Left renal cortex interstitium (tissue), 4 donors: ENCODE results near the gene POU3F2. TPM values are rescaled to one million over a fixed set of nuclear protein-coding genes. Genes with fewer than 3 reads are reported as not detected.
A peak's percentile ranks its signal among the peaks of the same experiment; 100 is the strongest.

ENCODE experiments used
- DNase-seq, 4 donors: peaks; one replicate each; pipeline ENCODE4 v3.0.0-alpha.2; 2013; ENCODE audit warnings: low read depth in 4 of 4, low spot score in 2 of 4, missing footprints in 1 of 4
- polyA plus RNA-seq, 4 donors: library from polyadenylated mRNA; unstranded; fragments of 120-200 nt; gene quantifications; one replicate each; pipeline ENCODE4 v1.2.1, GENCODE V29; 2013; ENCODE audit not compliant: insufficient read length in 4 of 4

The POU3F2 gene
- polyA plus RNA-seq, 4 donors: 0.06 to 0.27 (median 0.12) TPM

DNA sequence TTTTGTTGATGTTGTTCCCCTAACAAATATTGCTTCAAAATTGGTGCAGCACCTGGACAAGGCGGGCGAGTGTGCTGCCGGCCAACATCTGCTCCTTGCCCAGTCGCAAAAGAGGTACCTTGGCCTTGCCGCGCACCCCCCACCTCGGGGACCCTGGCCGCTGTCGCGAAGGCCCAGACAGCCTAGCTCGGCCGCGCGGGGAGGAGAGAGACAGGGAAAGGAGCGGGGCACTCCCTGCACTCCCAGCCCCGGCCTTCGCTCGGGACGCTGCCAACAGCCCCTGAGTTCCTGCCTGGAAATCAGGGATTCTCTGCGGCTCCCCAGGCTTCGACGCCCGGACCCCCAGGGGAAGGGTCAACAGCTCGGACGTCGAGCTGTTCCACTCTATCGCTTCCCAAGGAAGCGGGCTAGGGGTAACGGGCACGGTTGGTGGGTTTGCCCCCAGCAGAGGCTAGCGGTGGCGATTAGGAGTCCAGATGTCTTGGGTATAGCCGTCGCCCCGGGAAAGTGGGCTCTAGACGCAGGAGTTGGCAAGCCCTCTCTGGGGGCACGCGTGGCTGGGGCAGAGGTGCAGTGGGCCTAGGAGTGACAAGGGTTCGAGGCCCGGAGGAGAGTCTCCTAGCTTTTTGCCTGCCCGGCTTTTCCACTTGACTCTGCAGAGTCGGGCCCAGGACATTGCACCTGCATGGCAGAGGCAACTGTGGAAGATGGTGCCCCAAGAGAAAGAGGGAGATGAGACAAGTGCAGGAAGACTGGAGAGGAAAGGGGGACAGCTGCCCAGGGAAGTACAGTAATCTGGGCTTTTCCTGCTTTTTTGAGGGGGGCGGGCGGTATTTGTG, 8.2 kb downstream of the POU3F2 start:
- DNase-seq: no peak

DNA sequence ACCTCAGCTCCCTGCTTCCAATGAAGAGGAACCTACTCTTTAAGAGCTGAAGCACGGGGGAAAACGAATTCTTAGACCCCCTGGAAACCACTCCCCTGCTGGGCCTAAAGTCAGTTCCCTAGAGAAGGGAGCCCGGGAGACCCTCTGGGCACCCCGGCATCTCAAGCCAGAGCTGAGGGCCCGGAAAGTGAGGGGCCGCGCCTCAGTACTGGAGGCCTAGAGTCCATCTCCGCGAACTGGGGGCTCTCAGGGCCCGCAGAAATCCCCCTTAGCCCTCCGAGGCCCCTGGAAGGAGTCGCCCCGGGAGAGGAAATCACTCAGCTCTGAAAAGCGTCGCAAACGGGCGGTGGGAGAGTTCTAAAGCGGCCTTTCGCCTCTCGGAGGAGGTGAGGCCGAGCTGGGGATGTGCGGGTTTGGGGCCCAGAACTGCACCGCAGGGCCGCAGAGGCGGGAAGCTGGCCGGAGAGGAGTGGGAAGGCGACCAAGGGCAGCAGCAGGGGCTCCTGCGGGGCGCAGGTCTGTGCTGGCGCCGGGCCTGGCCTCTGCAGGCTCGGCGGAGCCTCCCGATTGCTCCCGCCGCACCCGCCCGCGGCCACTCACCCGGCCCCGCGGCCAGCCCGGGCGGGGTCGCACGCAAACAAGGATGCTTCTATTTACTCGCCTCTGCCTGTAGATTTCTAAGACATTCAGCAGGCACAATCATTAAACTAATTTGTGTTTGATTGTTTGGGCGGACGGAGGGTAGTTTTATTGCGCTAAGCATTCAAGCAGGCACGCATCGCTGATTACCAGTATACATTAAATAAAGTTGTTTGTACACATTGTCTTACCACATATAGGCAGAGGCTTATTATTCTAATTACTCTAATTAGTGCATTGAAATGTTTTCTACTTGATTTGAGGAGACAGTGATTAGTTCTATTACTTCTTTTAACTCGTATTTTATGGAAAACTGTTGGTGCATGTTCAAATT, 9.2 kb downstream of the POU3F2 start:
- no peak for DNase-seq

DNA sequence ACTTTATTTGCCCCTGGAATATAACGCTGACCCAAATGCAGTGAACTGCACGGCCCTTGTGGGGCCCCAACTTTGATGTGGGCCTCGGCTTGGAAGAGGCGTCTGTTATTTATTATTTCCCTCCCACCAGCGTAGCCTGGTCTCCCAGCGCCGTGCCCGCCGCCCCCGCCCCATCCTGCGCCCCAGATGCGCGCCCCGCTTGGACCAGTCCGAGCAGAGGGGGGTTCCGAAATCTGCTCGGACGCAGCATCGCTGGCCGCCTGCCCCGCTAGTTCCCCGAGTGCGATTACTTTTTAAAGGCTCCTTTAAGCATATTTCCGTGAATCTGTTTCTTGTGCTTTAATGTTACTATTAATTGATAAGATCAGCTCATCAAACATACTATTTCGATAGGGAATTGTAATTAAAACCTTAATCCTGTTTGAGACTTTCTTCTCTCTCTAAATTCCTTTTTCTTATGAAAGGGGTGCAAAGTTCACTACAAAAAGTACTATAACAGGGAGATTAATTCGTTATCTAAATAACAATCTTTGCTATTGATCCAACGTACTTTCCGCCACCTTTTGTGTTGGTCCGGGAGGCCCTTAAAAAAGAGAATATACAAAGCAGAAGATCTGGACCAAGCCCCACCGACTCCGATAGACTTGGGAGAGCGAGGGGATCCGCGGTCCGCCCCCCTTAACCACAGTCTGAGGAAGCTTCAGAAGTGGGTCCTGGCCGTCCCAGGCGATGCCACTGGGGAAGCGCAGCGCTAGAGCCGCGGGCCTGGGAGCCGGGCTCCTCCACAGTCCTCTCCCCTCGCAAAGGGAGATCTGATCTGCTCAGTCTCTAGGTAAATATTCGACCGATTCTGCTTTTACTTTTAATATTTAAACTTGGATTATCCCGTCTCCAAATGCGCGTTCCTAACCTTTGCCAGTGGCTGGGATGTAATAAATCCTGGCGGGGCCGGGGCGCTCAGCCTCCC, 10.2 kb downstream of the POU3F2 start:
- DNase-seq: no peak

DNA sequence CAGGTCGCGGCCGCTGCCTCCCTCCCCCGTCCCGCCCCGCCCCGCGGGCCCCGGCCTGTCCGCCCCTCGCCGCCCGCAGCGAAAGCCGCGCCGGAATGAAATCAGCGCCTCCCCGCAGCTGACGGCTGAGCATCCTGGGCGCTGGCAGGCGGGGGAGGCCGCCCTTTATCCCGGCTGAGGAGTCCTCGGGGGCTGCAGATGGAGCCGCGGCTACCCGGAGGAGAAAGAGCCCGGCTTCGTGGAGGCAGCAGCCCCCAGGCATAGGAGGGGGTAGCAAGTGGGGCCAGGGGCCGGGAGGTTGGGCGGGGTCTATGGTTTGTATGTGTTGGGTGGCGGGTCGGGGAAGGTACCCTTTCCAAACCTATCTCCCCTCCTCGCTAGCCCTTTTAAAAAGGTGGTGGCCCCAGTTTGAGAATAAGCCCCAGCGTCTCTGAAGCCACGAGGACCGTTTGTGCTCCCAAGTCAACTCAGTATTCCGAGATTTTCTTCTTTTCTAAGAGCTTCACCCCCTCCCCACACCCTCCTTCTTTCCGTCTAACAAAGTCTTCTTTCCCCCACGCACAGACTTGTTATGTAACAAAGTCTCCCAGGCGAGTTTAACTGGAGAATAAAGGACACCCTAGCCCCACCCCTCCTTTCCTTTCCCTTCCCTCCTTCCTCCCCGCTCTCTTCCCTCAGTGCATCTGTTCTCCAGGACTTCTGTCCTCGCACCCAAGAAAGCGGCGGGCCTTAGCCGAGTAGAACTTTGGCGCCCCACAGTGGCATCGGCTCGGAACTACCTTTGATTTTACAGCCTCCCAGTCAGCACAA, 11.0 kb downstream of the POU3F2 start:
- DNase-seq: peak in 2 of 4 donors; percentile 75 to 76

DNA sequence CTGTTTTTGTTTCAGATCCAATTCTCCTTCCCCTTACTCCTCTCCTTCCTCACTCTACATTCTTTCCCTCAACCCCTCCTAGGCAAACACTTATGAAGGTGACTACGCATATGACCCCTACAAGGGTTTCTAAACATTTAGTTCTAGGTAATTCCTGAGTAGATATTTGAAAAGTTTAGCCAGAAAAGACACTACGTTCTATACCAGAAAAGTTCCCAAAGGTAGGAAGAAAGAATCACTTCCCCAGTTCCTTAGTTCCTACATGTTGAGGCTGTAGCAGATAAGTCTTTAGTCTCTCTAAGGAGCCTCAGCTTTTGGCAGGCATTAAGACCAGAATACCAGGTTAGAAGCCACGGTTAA, 11.6 kb downstream of the POU3F2 start:
- DNase-seq: no peak

DNA sequence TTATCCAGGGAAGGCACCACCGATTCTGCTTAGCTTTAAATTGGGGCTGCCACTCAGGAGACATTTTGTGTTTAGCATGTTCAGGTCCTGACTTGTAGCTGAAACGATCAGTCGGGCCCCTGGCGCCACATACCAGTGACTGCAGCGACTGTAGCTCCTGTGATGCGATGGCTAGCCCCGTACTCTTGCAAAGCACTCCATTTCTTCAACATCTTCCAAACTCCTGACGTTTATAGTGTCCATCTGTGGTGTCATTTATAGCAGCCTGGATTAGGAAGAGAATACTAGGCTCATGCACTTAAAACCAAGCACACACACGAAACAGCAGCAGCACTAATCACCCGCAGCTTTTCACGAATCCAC, 13.0 kb downstream of the POU3F2 start:
- DNase-seq: no peak

DNA sequence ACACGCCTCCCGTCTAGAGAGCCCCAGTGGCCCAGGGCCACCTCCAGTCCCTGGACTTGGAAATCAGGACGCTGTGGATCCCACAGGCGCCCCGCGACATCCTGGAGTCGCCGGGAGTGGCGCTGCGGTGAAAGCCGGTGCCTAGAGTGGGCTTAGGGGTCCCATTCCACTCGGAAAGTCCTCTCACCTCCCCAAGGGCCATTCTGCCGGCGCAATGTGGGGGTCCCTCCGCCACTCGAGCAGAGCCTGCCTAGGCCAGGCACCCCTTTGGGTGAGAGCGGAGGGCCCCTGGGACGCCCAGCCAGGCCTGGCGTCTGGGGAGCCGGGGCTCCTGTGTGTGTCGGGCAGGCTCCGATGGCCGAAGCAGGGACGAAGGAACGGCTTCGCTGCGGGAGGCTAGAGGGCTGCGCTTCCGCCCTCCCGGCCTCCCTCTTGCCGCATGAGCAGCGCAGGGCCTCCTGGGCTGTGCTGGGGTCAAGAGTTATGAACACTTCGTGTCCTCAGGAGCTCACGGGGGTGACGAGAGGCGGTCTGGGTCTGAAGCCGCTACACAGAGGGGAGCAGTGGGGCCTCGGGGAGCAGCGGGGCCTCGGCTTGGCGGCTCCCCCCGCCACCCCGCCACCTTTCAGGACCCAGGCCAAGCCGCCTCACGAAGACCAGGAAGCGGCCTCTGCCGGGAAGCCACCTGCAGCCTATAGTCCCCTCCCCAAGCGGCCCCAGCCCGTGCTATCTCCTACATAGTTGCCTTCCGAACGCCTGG, 13.6 kb downstream of the POU3F2 start:
- no peak for DNase-seq

DNA sequence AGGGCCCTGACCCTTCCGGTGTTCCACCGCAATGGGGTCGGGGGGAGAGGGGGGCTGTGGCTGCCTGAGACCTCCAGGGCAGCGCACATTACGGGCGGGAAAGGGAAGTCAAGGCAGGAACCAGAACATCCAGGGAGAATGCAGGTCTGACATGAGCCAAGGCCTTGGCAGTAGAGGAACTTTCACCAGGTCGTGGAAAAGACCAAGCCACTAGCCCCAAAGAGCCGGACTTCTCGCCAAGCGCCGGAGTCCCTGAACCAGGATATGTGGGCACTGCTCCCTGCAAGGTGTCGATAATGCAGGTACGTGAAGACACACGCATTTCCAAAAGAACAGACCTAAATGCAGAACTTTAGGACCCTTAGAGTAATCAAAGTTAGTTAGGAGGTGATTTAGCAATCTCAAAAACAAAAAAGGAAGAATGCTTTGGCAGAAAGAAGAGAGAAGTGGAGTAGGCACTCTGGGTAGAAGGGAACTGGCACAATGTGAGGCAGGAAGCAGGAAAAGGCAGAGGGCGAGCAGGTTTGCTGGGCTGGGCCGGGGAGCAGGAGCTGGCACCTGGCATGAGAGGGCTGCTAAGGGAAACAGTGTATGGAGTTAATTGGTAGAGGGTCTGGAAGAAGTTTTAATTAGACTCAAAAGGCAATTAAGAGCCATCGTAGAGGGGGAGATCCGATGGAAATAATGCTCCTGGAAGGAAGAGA, 14.3 kb downstream of the POU3F2 start:
- DNase-seq: no peak

DNA sequence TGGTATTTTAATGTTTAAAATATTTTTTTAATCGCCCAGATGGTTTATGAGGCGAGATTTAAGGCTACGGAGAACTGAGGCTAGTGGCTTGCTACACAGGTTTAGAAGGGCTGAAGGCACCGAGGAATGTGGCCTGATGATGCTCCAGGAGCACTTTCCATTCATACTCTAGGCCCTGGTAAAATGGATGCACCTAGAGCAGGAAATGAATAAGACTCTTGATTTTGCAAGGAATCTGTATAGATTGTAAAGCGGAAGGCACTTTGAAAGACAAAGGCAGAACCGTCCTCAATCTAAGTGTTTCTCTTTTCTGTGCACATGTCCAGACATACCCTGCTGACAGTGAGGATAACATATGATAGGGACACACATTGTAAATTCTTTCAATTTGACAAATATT, 30.1 kb downstream of the POU3F2 start:
- DNase-seq: no peak

DNA sequence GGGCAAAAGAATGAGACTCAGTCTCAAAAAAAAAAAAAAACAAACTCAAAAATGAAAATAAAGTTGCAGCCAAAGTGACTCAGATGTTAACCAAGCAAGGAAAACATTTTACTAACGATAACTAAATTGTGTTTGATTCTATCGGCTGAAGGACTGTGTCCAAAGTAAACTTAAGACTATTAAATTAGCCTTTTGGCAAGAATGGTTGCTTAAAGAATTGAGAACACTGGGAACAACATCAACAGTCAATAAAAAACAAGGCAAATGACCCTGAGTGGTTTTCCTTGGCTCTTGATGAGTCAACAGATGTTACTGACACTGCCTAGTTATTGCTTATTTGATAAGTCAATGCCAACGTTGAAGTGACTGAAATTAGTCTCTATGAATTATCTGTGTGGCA, 36.7 kb downstream of the POU3F2 start:
- no peak for DNase-seq

DNA sequence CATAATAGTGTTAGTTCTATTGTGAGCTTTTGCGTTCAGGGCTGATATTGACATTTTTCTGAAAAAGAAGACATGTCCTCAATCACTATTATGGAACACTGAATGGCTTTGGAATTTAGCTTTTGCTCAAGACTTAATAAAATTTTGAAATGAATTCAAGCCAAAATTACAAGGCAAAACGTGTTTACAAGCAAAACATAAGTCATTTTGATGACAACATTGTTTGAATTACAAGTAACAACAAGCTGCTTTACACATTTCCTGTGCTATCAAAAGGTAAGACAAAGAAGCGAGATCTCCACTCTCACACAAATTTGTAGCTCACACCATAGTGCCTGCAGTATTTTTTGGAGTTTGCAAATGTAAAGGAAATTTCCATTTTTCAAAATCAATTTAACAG, 37.4 kb downstream of the POU3F2 start:
- DNase-seq: no peak

DNA sequence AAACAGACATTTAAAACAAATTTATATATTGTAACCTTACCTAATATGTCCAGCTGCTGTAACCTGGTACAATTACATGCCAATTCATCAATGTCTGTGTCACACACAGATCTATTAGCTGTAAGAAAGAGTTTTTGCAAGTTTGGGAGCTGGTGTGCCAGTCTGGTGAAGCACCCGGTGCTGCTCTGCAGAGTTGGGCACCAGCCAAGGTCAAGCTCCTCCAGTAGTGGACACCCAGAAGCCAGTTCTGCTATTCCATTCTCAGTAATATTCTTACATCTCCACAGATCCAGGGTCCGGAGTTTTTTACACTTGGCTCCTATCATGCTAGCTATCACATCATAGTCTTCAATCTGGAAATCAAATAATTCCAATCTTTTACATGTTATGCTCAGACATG, 41.0 kb downstream of the POU3F2 start:
- DNase-seq: no peak

DNA sequence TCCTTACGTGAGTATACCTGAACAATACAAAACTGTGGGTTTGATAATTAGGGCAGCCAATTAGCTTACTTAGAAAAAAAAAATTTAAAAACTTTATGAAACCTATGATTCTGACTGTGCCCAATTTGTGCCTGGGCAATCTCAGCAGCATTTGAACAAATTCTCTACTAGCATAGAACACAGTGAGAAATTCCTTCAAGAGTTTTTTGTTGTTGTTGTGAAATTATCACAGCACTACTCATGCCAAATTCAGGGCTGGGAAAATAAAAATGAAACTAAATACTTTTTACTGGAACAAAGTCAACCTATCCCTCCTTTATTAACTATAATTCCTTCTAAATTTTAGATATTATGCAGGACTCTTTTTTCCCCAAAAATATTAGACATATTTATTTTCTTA, 42.9 kb downstream of the POU3F2 start:
- DNase-seq: no peak

DNA sequence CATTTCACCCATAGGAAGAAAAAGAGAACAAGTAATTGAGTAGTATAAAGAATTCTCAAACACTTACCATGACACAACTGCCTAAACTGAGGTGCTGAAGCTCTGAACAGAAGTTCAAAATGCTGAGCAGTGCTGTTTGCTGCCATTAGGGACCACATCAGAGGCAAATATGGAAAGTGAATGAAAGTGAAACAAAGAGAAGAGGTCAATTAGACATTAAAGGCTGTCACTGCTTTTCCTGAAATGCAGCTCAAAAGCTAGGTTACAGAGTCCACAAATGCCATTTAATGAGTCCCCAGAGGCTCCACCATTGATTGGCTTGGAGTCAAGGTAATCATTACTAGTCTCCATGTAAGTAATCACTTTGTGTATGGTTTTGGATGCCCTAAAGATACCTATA, 46.1 kb downstream of the POU3F2 start:
- no peak for DNase-seq

DNA sequence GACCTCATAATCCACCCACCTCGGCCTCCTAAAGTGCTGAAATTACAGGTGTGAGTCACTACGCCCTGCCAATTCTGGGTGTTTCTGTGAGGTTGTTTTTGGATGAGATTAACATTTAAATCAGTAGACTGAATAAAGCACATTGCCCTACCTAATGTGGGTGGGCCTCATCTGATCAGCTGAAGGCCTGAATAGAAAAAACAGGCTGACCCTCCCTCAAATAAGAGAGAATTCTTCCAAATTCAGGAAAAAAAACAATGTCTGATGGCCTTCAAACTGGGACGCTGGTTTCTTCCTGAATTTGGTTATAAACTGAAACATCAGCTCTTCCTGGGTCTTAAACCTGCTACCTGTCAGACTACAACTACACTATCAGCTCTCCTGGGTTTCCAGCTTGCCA, 51.0 kb downstream of the POU3F2 start:
- DNase-seq: no peak

DNA sequence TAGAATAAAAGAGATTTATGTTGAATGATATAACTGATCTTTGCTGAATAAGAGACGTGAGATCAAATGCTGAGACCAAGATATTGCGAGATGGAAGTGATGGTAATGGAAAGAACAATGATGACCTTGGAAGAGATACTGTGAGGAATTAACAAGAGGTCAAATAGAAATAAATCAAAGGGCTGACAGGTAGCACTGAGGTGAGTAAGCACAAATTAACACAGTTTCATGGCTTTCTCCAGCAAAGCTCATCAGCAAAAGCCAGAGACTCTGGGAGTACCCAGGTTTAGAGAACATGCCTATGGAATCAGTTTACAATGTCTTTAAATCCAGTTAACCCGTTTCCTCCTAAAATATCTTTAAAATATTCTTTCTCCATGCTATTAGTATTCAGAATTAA, 53.3 kb downstream of the POU3F2 start:
- no peak for DNase-seq
